Right atrium auricular region (tissue), 2 donors: Measurements from ENCODE around the gene MAPK4. TPM values are rescaled to one million over a fixed set of nuclear protein-coding genes. Genes with fewer than 3 reads are reported as not detected.
A peak's percentile ranks its signal among the peaks of the same experiment; 100 is the strongest.
"Not testable (repeated sequence)": the region's sequence is repeated elsewhere in the genome, so short reads cannot be mapped to it uniquely, and the experiment has no call there.

Experiments
- DNase-seq: peaks from one replicate; pipeline ENCODE4 v3.0.0-alpha.2; 2019; ENCODE audit warnings: low spot score
- H3K27ac ChIP-seq, 2 donors: fragments of 200-600 bp; sonication (generic); 1 replicate in 1 of 2; 2 replicates in 1 of 2; pipeline ENCODE4 v1.5.1; 2016 to 2019
- H3K27me3 ChIP-seq, 2 donors: fragments of 200-600 bp; sonication (generic); one replicate each; pipeline versions ENCODE4 v1.5.1 to v1.6.0; 2017 to 2019
- H3K36me3 ChIP-seq: fragments of 200-600 bp; sonication (generic); one replicate; pipeline ENCODE4 v1.5.1; 2016
- H3K4me1 ChIP-seq, 2 donors: fragments of 200-600 bp; sonication (generic); one replicate each; pipeline versions ENCODE4 v1.5.1 to v1.6.0; 2017 to 2019
- H3K4me3 ChIP-seq, 2 donors: fragments of 200-600 bp; sonication (generic); 1 replicate in 1 of 2; 2 replicates in 1 of 2; pipeline ENCODE4 v1.5.1; 2017 to 2019; ENCODE audit warnings: mild to moderate bottlenecking in 1 of 2, moderate library complexity in 1 of 2
- H3K9me3 ChIP-seq, 2 donors: fragments of 200-600 bp; sonication (generic); one replicate each; pipeline ENCODE4 v1.5.1; 2019
- total RNA-seq, 2 donors: library from RNA; depleted of rRNA; stranded (reverse); fragments of >200 nt; gene quantifications; one replicate each; pipeline ENCODE4 v1.1.0, GENCODE V29; 2016
- TF ChIP-seq, protein P1 (sequence below), 2 donors: fragments of 200-600 bp; sonication (generic); IDR thresholded peaks; one replicate each; pipeline ENCODE4 v1.5.1; 2019; ENCODE audit warnings: antibody characterized with exemption in 2 of 2

Gene MAPK4
- total RNA-seq, 2 donors from 2014 or later: 17.9 to 101 TPM

DNA sequence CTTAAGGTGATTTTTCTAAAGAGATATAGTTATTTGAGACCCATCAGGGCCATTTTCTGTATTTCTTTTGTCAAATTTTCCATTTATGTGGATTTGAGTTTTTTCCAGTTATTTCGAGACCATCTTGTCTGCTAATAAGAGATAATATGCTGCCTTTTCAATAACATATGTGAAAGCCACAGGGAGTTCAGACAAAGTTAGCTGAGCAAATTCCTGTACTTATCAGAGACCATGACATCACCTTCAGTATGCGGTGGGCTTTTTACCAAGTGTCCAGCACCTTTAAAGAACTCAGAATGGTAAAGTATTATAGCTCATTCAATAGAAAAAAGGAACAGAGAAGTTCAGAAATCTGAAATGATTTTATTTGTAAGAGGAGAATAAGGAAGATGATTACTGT is 11.7 kb downstream of the MAPK4 start:
- Histone ChIP-seq H3K4me1 (no peaks in the 10 kb centered on the region), H3K4me3 (no peak overlapping the region), H3K27ac (no peak overlapping the region), H3K27me3 (no peaks in the 10 kb centered on the region), H3K36me3 (no peaks in the 10 kb centered on the region), H3K9me3 (peaks cover 0 to 8% of the 10 kb centered on the region in 2 donors)
- DNase-seq: no peak
- TF ChIP-seq, protein P1, sequence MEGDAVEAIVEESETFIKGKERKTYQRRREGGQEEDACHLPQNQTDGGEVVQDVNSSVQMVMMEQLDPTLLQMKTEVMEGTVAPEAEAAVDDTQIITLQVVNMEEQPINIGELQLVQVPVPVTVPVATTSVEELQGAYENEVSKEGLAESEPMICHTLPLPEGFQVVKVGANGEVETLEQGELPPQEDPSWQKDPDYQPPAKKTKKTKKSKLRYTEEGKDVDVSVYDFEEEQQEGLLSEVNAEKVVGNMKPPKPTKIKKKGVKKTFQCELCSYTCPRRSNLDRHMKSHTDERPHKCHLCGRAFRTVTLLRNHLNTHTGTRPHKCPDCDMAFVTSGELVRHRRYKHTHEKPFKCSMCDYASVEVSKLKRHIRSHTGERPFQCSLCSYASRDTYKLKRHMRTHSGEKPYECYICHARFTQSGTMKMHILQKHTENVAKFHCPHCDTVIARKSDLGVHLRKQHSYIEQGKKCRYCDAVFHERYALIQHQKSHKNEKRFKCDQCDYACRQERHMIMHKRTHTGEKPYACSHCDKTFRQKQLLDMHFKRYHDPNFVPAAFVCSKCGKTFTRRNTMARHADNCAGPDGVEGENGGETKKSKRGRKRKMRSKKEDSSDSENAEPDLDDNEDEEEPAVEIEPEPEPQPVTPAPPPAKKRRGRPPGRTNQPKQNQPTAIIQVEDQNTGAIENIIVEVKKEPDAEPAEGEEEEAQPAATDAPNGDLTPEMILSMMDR (IDR thresholded peaks at IDR 0.05): no peak

DNA sequence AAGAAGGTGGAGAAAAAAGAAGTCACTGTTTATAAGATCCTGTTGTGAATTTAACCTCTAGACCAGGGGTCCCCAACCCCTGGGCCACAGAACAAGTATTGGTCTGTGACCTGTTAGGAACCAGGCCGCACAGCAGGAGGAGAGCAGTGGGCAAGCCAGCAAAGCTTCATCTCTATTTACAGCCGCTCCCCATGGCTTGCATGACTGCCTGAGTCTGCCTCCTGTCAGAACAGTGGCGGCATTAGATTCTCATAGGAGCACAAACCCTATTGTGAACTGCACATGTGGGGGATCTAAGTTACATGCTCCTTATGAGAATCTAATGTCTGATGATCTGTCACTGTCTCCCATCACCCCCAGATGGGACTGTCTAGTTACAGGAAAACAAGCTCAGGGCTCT is 13.3 kb downstream of the MAPK4 start:
- not testable (repeated sequence) for H3K4me1 ChIP-seq, H3K27me3 ChIP-seq, H3K27ac ChIP-seq, H3K4me3 ChIP-seq, DNase-seq, H3K36me3 ChIP-seq, H3K9me3 ChIP-seq

DNA sequence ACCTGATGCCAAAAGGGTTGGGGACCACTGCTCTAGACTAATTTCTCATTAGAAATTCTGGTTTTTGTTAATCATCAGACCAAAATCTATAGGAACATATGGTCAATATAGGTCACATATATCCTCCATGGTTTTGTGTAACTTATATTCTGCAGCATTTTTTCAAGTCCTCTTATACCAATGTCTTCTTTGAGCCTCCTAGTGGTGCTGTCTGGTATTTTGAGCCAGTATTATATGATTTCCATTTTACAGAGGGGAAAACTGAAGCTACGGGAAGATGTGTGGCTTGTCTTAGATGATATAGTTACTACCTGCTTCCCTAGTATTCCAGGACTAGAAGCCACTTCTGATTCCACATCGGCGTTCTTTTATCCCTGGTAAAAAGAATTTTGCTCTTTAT is 13.8 kb downstream of the MAPK4 start:
- Histone ChIP-seq H3K4me1 (no peaks in the 10 kb centered on the region), H3K36me3 (no peaks in the 10 kb centered on the region), H3K4me3 (no peak overlapping the region), H3K27ac (no peak overlapping the region), H3K27me3 (no peaks in the 10 kb centered on the region), H3K9me3 (peaks cover 0 to 3% of the 10 kb centered on the region in 2 donors)
- DNase-seq: no peak
- TF ChIP-seq, protein P1 (IDR thresholded peaks at IDR 0.05): no peak

DNA sequence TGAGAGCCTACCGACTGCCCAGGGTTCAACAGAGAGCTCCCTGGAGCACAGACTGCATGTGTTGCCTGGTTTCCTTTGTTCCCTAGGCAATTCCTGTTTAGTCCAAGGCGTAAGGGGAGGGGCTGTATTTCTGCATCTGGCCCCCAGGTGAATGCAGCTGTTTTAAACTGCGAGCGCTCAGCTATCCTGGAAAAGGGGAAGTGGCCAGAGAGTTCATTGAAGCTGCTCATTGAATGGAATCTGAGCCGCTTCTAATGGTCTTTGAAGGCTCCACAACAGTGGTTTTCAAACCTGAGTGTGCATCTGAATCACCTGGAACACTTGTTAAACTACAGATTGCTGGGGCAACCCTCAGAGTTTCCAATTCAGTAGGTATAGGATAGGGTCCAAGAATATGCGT is 18.1 kb downstream of the MAPK4 start:
- Histone ChIP-seq H3K36me3 (no peaks in the 10 kb centered on the region), H3K4me1 (no peaks in the 10 kb centered on the region), H3K4me3 (no peak overlapping the region), H3K27me3 (no peaks in the 10 kb centered on the region), H3K9me3 (no peaks in the 10 kb centered on the region), H3K27ac (no peak overlapping the region)
- no peak for DNase-seq
- TF ChIP-seq, protein P1 (IDR thresholded peaks at IDR 0.05): no peak

DNA sequence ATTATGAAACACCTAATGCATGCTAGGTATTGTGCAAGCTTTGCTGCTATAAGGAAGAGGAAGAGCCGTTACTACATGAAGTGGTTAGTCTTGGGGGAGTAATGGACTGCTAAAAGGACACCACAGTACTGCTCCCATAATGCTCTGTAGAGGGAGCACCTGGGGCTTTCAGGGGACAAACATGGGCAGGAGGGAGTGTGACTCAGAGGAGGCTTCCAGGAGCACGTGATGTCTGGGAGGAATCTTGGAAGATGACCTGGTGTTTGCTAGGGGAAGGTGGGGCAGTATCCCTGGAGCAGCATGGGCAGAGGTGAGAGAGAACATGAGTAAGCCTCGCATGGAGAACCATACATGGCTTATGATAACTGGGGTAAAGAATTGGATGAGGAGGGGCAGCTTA is 18.8 kb downstream of the MAPK4 start:
- DNase-seq: no peak
- H3K27ac ChIP-seq: peak overlapping the region in 1 of 2 donors; percentile 58
- no peaks in the 10 kb centered on the region for H3K36me3 ChIP-seq
- no peaks in the 10 kb centered on the region for H3K9me3 ChIP-seq
- H3K27me3 ChIP-seq: no peaks in the 10 kb centered on the region
- TF ChIP-seq, protein P1 (IDR thresholded peaks at IDR 0.05): no peak
- no peak overlapping the region for H3K4me3 ChIP-seq
- no peaks in the 10 kb centered on the region for H3K4me1 ChIP-seq

DNA sequence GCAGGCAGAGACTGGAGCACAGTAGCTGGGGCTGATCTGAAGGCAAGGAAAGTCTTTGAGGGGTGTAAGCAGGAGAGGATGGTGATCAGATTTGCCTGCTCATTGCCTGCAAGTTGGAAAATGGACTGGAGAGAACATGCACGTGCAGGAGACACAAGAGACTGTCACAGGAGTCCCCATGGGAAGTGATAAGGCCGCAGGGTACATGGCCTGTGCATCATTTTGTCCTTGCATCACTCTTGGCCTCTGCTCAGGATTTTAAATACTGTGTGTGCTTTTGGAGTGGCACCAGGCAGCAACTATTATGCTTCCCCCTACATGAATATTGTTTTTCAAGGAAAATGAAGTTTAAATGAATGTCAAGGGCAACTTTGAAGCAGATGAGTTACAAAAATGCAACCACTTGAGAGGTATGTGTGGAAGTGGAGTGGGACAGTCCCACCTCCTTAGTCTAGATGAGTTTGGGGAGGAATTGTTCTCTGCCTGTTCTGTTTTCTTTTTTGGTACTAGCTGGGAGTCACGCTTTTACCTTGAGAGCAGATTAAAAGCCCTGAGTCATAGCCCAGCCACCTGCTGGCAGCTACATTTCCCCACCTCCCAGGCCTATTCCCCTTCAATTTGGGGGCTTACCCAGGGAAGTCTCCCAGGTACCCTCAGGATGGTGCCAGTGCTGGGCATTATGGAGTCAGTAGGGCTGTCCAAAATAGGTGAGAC is 19.3 kb downstream of the MAPK4 start:
- no peak for DNase-seq
- TF ChIP-seq, protein P1 (IDR thresholded peaks at IDR 0.05): no peak
- Histone ChIP-seq H3K9me3 (no peaks in the 10 kb centered on the region), H3K27me3 (no peaks in the 10 kb centered on the region), H3K27ac (peak overlapping the region in 1 of 2 donors; percentile 58), H3K4me1 (no peaks in the 10 kb centered on the region), H3K4me3 (no peak overlapping the region), H3K36me3 (no peaks in the 10 kb centered on the region)
